ENCODE measurements around the gene CBX2.

- TF ChIP-seq POLR2A (IDR thresholded peaks at IDR 0.05) (no peak), CTCF (IDR thresholded peaks at IDR 0.05) (no peak)
Measured at GRCh38 chr17:79765708-79766107, 12.2 kb upstream of the CBX2 start.
